Neural cell (in vitro differentiated cells): ENCODE measurements around the gene ENO2. TPM values are rescaled to one million over a fixed set of nuclear protein-coding genes. Genes with fewer than 3 reads are reported as not detected.

Experiments used
- H2AFZ ChIP-seq: fragments of 200-600, 300-800 bp; sonication (generic), shearing (Covaris generic); 2 replicates; pipeline ENCODE4 v1.6.0; 2014; ENCODE audit warnings: low read depth, mild to moderate bottlenecking, antibody characterized with exemption, low read length, moderate library complexity
- H3F3A ChIP-seq: fragments of 200-600 bp; shearing (Covaris generic); 2 replicates; pipeline ENCODE4 v1.6.1; 2016; ENCODE audit warnings: mild to moderate bottlenecking, moderate library complexity, mixed read lengths, antibody characterized with exemption, low read length; ENCODE audit not compliant: insufficient read depth, poor library complexity, severe bottlenecking
- H3K27ac ChIP-seq: fragments of 200-600, 300-800 bp; sonication (generic), shearing (Covaris generic); 2 replicates; pipeline ENCODE4 v1.5.1; 2014; ENCODE audit warnings: mild to moderate bottlenecking, low read length, moderate library complexity
- H3K27me3 ChIP-seq: fragments of 300-800, 200-600 bp; sonication (generic), shearing (Covaris generic); 2 replicates; pipeline ENCODE4 v1.6.0; 2014; ENCODE audit warnings: mild to moderate bottlenecking, low read depth, low read length, moderate library complexity; ENCODE audit not compliant: insufficient read depth
- H3K36me3 ChIP-seq: fragments of 300-800, 200-600 bp; sonication (generic), shearing (Covaris generic); 2 replicates; pipeline ENCODE4 v1.5.1; 2014; ENCODE audit warnings: mild to moderate bottlenecking, antibody characterized with exemption, low read length, moderate library complexity; ENCODE audit not compliant: insufficient read depth
- H3K4me2 ChIP-seq: fragments of 300-800, 200-600 bp; sonication (generic), shearing (Covaris generic); 2 replicates; pipeline ENCODE4 v1.6.0; 2014; ENCODE audit warnings: mild to moderate bottlenecking, low read length
- H3K4me3 ChIP-seq: fragments of 300-800, 200-600 bp; sonication (generic), shearing (Covaris generic); 2 replicates; pipeline ENCODE4 v1.5.1; 2014; ENCODE audit warnings: mild to moderate bottlenecking, low read length, moderate library complexity
- H3K79me2 ChIP-seq: fragments of 200-600 bp; shearing (Covaris generic); replicated peaks from 2 replicates; pipeline ENCODE4 v1.6.0; 2014; ENCODE audit warnings: mild to moderate bottlenecking, low read length, moderate library complexity; ENCODE audit not compliant: insufficient read depth
- H3K9ac ChIP-seq: fragments of 300-800, 200-600 bp; sonication (generic), shearing (Covaris generic); 2 replicates; pipeline ENCODE4 v1.6.1; 2016; ENCODE audit warnings: mild to moderate bottlenecking, low read length, mixed read lengths
- H3K9me2 ChIP-seq: fragments of 200-600 bp; shearing (Covaris generic); 2 replicates; pipeline ENCODE4 v1.6.1; 2016; ENCODE audit warnings: mild to moderate bottlenecking, low read length, mixed read lengths; ENCODE audit not compliant: insufficient read depth
- H3K9me3 ChIP-seq: fragments of 200-600, 300-800 bp; sonication (generic), shearing (Covaris generic); 2 replicates; pipeline ENCODE4 v1.6.1; 2016; ENCODE audit warnings: mild to moderate bottlenecking, mixed run types, low read length, moderate library complexity, mixed read lengths
- H4K20me1 ChIP-seq: fragments of 200-600 bp; shearing (Covaris generic); 2 replicates; pipeline ENCODE4 v1.6.1; 2016; ENCODE audit warnings: mild to moderate bottlenecking, mixed run types; ENCODE audit not compliant: insufficient read depth
- CTCF ChIP-seq: fragments of 450-650 bp; IDR thresholded peaks from 2 replicates; pipeline ENCODE4 v1.5.1; 2014; ENCODE audit warnings: antibody characterized with exemption, mild to moderate bottlenecking, moderate library complexity; ENCODE audit not compliant: poor library complexity, severe bottlenecking
- EP300 ChIP-seq: fragments of 450-650 bp; conservative IDR thresholded peaks from 2 replicates; pipeline ENCODE4 v1.6.1; 2014; ENCODE audit warnings: antibody characterized with exemption, mild to moderate bottlenecking, moderate library complexity; ENCODE audit not compliant: poor library complexity, severe bottlenecking
- EZH2 ChIP-seq: fragments of 200-600, 300-800 bp; shearing (Covaris generic), sonication (generic); IDR thresholded peaks from 2 replicates; pipeline ENCODE4 v1.6.1; 2014; ENCODE audit warnings: antibody characterized with exemption, low read length, borderline replicate concordance, mild to moderate bottlenecking; ENCODE audit not compliant: insufficient read depth, poor library complexity, severe bottlenecking
- MXI1 ChIP-seq: fragments of 450-650 bp; conservative IDR thresholded peaks from 2 replicates; pipeline ENCODE4 v1.6.1; 2014; ENCODE audit warnings: antibody characterized with exemption, mild to moderate bottlenecking; ENCODE audit not compliant: poor library complexity, severe bottlenecking
- POLR2AphosphoS5 ChIP-seq: IDR thresholded peaks from 2 replicates; pipeline ENCODE4 v1.6.1; 2012
- RAD21 ChIP-seq: fragments of 450-650 bp; conservative IDR thresholded peaks from 2 replicates; pipeline ENCODE4 v1.6.1; 2014; ENCODE audit warnings: antibody characterized with exemption, mild to moderate bottlenecking, moderate library complexity
- REST ChIP-seq: IDR thresholded peaks from 2 replicates; pipeline ENCODE4 v1.6.1; 2012; ENCODE audit warnings: borderline replicate concordance
- SMC3 ChIP-seq: fragments of 450-650 bp; conservative IDR thresholded peaks from 2 replicates; pipeline ENCODE4 v1.6.1; 2014; ENCODE audit warnings: antibody characterized with exemption, mild to moderate bottlenecking, moderate library complexity; ENCODE audit not compliant: poor library complexity
- TAF1 ChIP-seq: IDR thresholded peaks from 2 replicates; pipeline ENCODE4 v1.6.1; 2012; ENCODE audit warnings: low read depth
- polyA plus RNA-seq: library from polyadenylated mRNA; depleted of rRNA; stranded (reverse); fragments of >200 nt; gene quantifications from 2 replicates; pipeline ENCODE4 v1.2.3, GENCODE V29; 2014

Gene ENO2
- polyA plus RNA-seq, 1 donor from 2014 or later: 193 TPM

- Histone ChIP-seq H3K9ac (no peak overlapping the region), H3K36me3 (peaks cover 8% of the 10 kb centered on the region), H3K9me2 (no peaks in the 10 kb centered on the region), H3K4me3 (no peak overlapping the region), H2AFZ (no peak overlapping the region), H3F3A (peaks cover 3% of the 10 kb centered on the region), H3K79me2 (peaks cover 25% of the 10 kb centered on the region), H4K20me1 (peaks cover 10% of the 10 kb centered on the region), H3K9me3 (no peaks in the 10 kb centered on the region), H3K27ac (no peak overlapping the region), H3K27me3 (no peaks in the 10 kb centered on the region), H3K4me2 (no peak overlapping the region)
- no peak for TF ChIP-seq REST
- TF ChIP-seq RAD21: no peak
- no peak for TF ChIP-seq SMC3
- no peak for TF ChIP-seq POLR2AphosphoS5
- no peak for TF ChIP-seq EZH2
- no peak for TF ChIP-seq CTCF
- no peak for TF ChIP-seq EP300
- no peak for TF ChIP-seq MXI1
- no peak for TF ChIP-seq TAF1
Observed at GRCh38 chr12:6936194-6936635, 21.8 kb downstream of the ENO2 start.

- Histone ChIP-seq H3K9ac (peak overlapping the region; percentile 86), H3F3A (peaks cover 3% of the 10 kb centered on the region), H3K4me2 (no peak overlapping the region), H3K79me2 (peaks cover 24% of the 10 kb centered on the region), H3K9me2 (no peaks in the 10 kb centered on the region), H3K27me3 (no peaks in the 10 kb centered on the region), H3K4me3 (peak overlapping the region; percentile 71), H3K9me3 (no peaks in the 10 kb centered on the region), H3K36me3 (peaks cover 8% of the 10 kb centered on the region), H4K20me1 (peaks cover 10% of the 10 kb centered on the region), H2AFZ (no peak overlapping the region), H3K27ac (peak overlapping the region; percentile 91)
- no peak for TF ChIP-seq REST
- TF ChIP-seq POLR2AphosphoS5: peak; percentile 7
Observed at GRCh38 chr12:6936636-6937480, 22.5 kb downstream of the ENO2 start.
